Mononuclear cell (primary cell): Measurements from ENCODE around the gene KCNQ2. TPM values are rescaled to one million over a fixed set of nuclear protein-coding genes. Genes with fewer than 3 reads are reported as not detected.

Experiments used
- H3K27me3 ChIP-seq: 2 replicates; pipeline ENCODE4 v1.6.0; 2011; ENCODE audit warnings: low read length, control low read depth; ENCODE audit not compliant: insufficient read depth
- H3K4me1 ChIP-seq: 2 replicates; pipeline ENCODE4 v1.5.1; 2011; ENCODE audit warnings: mild to moderate bottlenecking, low read length, control low read depth; ENCODE audit not compliant: insufficient read depth
- H3K4me3 ChIP-seq: 2 replicates; pipeline ENCODE4 v1.5.1; 2011; ENCODE audit warnings: mild to moderate bottlenecking, low read length, moderate library complexity
- H3K9me3 ChIP-seq: 2 replicates; pipeline ENCODE4 v1.5.1; 2011; ENCODE audit warnings: low read depth, mild to moderate bottlenecking, control low read depth, low read length
- total RNA-seq: library from RNA; depleted of rRNA; stranded (reverse); fragments of >200 nt; gene quantifications from one replicate; pipeline ENCODE4 v1.2.3, GENCODE V29; 2012

The KCNQ2 gene
- total RNA-seq, 1 donor: under 0.01 TPM

DNA sequence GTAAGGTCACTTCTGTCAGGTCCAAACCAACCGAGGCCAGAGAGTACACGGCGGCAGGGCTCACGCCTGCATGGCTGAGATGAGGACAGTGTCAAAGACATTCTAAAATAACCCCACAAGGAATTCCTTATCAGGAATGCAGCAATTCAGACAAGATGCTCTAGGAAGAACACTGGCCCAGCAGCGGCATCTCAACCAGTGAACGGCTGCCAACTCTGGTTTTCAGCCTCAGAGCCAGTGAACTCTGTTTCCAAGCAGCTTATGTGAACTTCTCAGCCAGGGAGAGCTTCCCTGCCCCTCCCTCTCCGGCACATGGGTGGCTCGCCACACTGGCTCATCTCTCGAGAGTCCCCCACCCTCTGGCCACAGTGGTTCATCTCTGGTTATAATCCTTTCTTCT, 36.9 kb downstream of the KCNQ2 start:
- Histone ChIP-seq H3K9me3 (no peaks in the 10 kb centered on the region), H3K4me1 (peaks cover 4% of the 10 kb centered on the region), H3K4me3 (no peak overlapping the region), H3K27me3 (no peaks in the 10 kb centered on the region)

DNA sequence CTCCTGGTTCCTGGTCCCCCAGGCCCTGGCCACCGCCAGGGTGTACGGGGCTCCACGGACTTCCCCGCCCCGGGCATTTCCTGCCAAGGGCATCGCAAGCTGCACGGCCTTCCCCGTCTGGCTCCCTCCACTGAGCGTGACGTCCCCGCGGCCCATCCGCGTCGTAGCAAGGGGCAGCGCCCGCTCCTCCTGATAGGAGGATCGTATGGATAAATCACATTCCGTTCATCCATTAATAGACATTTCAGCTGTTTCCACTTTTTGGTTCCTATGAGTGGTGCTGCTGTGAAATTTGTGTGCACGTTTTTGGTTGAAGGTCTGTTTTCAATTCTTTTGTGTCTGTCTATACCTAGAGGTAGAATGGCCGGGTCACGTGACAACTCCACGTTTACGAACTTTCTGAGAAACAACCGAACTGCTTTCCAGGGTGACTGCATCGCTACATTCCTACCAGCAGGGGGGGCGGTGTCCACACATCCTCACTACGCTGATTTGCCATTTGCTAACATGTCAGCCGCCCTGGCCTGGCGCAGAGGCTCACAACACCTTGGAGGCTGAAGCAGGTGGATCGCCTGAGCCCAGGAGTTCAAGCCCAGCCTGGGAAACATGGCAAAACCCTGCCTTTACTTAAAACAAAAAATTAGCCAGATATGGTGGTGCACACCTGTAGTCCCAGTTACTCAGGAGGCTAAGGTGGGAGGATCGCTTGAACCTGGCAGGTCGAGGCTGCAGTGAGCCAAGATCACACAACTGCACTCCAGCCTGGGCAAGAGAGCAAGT, 37.7 kb downstream of the KCNQ2 start:
- Histone ChIP-seq H3K27me3 (no peaks in the 10 kb centered on the region), H3K9me3 (no peaks in the 10 kb centered on the region), H3K4me3 (no peak overlapping the region), H3K4me1 (peaks cover 4% of the 10 kb centered on the region)

DNA sequence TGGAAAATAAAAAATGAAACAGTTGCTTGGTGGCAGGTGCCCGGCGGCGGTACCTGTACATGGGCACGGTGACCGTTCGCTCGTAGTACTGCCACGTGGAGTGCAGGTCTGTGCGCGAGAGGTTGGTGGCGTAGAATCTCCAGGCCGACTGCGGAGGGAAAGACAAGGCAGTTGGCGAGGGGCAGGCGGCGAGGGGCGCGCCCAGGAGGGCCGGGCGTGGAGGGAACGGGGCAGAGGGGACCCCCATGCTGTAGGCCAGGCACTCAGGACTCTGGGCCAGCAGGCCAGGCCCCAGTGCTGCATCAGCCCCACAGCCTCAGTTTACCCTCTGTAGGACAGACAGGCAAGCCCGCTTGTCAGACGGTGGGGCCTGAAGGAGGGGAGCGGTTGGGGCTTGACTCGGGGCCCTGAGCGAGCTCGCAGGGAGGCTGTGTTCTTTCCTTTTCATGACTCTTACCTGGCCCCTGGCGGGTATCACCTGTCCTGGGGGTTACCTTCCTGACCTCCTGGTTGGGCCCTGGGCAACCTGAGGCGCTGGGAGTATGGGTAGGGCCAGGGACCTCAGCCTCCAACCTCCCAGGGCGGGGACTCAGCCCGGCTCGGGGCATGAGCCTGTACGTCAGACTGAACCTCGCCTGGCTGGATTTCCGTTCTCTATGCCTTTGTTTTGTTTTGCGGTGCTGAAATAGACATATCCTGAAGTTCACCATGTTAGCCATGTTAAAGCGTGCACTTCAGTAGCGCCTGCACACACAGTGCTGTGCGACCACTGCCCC, 38.5 kb downstream of the KCNQ2 start:
- no peaks in the 10 kb centered on the region for H3K9me3 ChIP-seq
- H3K4me3 ChIP-seq: no peak overlapping the region
- H3K4me1 ChIP-seq: peaks cover 4% of the 10 kb centered on the region
- no peaks in the 10 kb centered on the region for H3K27me3 ChIP-seq

DNA sequence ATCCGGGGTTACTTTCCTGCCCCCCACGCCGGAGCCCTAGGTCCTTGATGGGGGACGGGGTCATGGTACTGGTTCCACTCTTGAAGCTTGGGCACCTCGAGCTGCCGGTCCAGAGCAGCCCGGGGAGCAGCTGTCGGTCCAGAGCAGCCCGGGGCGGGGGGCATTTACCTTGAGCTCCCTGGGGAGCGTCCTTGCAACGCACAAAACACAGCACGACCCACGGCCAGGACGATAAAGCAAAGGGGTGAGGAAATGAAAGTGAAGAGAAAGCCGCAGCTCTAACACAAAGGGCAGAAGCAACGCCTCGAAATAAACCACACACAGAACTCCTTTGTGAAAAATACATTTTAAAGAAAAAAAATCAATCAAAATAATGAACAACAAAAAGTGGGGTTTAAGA, 39.1 kb downstream of the KCNQ2 start:
- peaks cover 4% of the 10 kb centered on the region for H3K4me1 ChIP-seq
- no peak overlapping the region for H3K4me3 ChIP-seq
- H3K9me3 ChIP-seq: no peaks in the 10 kb centered on the region
- H3K27me3 ChIP-seq: no peaks in the 10 kb centered on the region

DNA sequence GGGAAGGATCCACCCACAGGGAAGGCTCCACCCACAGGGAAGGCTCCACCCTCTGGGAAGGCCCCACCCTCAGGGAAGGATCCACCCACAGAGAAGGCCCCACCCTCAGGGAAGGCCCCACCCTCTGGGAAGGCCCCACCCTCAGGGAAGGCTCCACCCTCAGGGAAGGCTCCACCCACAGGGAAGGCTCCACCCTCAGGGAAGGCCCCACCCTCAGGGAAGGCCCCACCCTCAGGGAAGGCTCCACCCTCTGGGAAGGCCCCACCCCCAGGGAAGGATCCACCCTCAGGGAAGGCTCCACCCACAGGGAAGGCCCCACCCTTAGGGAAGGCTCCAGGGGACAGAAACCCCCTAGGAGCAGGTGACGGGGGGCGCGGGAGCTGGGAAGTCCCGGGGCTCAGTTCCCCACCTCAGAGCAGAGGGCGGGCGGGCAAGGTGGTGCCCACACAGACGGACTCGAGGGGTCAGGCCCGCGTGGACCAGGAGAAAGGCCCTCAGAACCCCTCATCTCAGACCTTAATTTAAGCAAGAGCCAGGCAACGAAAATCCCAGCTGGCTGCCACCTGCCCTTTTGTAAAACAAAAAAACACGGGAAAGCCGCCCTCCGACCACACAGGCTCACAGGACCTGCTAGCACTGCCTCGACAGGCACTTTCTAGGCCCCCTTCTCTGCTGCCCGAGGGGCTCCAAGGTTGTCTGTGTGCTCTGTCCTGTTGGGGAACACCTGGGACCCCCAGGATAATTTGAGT, 39.7 kb downstream of the KCNQ2 start:
- no peaks in the 10 kb centered on the region for H3K9me3 ChIP-seq
- H3K4me1 ChIP-seq: peaks cover 4% of the 10 kb centered on the region
- no peaks in the 10 kb centered on the region for H3K27me3 ChIP-seq
- no peak overlapping the region for H3K4me3 ChIP-seq

DNA sequence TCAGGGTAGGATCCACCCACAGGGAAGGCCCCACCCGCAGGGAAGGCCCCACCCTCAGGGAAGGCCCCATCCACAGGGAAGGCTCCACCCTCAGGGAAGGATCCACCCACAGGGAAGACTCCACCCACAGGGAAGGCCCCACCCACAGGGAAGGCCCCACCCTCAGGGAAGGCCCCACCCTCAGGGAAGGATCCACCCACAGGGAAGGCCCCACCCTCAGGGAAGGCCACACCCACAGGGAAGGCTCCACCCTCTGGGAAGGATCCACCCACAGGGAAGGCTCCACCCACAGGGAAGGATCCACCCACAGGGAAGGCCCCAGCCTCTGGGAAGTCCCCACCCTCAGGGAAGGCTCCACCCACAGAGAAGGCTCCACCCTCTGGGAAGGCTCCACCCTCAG, 40.5 kb downstream of the KCNQ2 start:
- no peak overlapping the region for H3K4me3 ChIP-seq

DNA sequence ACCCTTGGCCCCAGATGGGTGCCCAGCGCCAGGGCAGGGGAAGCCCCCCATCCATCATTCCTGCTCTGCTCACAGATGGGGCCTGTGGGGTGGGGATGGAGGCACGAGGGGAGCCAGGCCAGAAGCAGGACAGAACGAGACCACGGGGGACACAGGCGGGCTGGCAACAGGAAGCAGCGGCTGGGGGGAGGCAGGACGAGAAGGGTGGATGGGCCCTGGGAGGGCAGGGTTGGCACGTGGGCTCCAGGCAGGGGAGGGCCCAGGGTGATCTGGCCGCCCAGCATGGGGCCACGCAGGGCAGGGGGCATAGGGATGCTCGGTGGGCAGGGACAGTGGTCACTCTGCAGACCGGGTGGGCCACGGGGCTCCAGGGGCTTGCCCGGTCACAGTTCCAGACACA, 41.6 kb downstream of the KCNQ2 start:
- Histone ChIP-seq H3K4me1 (peaks cover 4% of the 10 kb centered on the region), H3K9me3 (no peaks in the 10 kb centered on the region), H3K27me3 (no peaks in the 10 kb centered on the region), H3K4me3 (no peak overlapping the region)

More for the DNA sequence above, 40.5 kb downstream of the KCNQ2 start:
- peaks cover 4% of the 10 kb centered on the region for H3K4me1 ChIP-seq
- H3K9me3 ChIP-seq: no peaks in the 10 kb centered on the region
- no peaks in the 10 kb centered on the region for H3K27me3 ChIP-seq

DNA sequence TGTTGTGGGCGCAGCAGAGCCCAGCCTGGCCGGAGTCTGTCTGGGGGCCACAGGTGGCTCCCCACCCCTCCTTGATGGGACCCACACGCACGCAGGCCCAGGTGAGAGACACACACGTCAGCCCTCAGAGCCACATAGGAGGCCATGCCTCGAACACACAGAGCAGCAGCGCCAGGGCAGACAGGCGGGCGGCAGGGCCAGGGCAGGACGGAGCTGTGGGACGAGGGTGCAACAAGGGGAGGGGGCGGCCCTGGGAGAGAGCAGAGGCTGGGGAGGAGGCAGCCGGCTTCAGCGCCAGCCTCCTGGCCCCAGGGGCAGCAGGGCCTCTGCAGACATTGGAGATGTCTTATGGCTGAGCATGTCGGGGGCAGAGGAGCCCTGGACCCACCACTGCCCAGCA, 42.5 kb downstream of the KCNQ2 start:
- Histone ChIP-seq H3K4me3 (no peak overlapping the region), H3K9me3 (no peaks in the 10 kb centered on the region), H3K4me1 (peaks cover 4% of the 10 kb centered on the region), H3K27me3 (no peaks in the 10 kb centered on the region)

DNA sequence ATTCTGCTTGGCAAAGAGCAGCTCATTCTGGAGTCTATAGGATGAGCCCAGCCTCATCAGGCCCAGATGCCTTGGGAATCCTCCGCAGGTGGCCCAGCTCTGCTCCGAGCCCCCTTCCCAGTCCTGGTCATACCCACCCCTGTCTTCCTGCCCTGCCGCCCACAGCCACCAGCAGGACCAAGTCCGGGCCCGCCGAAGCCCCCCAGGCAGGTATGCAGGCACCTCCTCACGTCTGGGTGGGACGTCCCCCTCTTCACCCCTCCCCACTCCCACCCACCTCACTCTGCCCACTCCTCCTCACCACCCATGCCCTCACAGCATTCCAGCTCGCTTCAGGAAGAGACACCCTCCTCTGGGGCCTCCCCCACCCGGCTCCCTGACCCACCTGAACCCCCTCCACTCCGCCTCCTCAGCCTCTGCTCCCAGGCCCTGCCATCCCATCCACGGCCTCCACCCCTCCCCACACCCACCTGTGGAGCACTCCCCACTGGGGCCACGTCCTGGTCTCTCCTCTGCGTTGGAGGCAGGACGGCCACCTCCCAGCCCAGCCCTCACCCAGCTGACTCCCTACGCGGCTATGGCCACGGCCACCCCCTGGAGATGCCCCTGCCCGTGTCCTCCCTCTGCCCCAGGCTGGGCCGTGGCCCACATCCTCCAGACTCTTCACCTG, 43.4 kb downstream of the KCNQ2 start:
- Histone ChIP-seq H3K4me3 (no peak overlapping the region), H3K4me1 (no peaks in the 10 kb centered on the region), H3K27me3 (no peaks in the 10 kb centered on the region), H3K9me3 (no peaks in the 10 kb centered on the region)

DNA sequence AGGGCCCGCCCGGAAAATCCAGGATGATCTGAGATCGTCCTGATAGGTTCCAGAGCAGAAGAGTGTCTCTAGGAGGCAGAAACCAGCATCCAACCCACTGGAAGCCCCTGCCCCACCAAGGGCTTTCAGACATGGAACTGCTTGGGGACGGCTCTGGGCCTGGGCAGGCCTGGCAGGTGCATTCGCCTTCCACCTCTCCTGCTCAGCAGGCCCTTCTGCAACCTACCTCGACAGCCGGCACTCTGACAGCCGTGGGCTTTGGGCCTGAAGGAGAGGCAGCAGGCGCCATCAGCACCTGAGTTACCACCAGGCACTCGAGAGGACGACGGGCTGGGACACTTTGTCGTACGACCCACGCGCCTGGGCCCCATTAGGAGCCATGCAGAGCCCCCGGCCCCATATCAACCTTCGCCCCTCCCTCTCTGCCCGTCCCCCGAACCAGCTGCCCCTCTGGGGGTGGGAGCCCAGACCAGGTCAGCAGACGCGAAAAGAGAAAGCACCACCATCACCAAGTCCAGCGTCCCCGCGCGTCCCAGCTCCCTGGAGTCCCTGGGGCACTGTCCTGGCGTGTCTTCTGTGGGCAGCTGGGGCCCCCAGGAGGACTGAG, 44.6 kb downstream of the KCNQ2 start:
- Histone ChIP-seq H3K27me3 (no peaks in the 10 kb centered on the region), H3K9me3 (no peaks in the 10 kb centered on the region), H3K4me3 (no peak overlapping the region), H3K4me1 (no peaks in the 10 kb centered on the region)

DNA sequence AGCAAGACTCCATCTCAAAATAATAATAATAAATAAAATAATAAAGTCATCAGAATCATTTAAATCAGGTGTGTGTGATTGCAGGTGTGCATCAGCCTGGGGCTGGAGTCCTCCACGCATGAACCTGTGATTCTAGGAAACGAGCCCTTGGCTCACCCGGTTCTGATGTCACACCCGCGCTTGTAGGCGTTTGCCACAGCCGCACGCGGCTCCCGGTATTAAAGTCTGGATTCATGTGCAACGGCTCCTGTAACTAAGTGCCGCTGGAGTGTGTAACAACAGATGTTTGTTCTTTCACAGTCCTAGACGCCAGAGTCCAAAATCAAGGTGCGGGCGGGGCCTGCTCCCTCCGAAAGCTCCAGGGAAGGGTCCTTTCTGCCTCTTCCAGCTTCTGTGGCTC, 45.2 kb downstream of the KCNQ2 start:
- H3K4me3 ChIP-seq: no peak overlapping the region
- no peaks in the 10 kb centered on the region for H3K4me1 ChIP-seq
- no peaks in the 10 kb centered on the region for H3K27me3 ChIP-seq
- H3K9me3 ChIP-seq: no peaks in the 10 kb centered on the region

DNA sequence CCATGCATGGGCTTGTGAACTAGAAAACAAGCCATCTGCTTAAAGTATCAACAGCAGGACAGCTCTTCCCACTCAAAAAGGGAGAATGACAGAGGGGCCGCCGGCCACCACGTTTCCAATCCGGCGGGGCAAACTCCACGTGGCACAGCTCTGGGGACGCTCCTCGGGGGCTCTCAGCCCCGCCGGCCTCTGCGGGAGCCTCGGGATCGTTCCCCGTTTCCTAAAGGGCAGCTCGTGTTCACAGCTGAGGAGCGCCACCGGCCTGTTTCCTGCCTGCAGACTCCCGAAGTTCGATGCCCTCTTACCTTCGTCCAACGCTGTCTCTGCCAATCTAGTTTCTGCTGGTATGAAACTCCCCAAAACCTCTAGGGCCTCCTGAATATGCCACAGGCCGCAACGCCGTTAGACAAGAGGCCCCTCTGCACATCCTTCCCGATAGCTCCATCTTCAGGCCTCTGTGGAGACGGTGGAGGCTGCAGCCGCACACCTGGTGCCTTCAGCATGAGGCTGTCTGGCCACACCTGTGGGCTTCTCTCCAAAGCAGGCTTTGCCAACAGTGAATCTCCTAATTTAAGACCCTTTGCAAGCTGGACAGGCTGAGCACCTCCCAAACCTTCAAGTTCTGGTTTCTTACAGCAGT, 46.5 kb downstream of the KCNQ2 start:
- H3K4me1 ChIP-seq: no peaks in the 10 kb centered on the region
- H3K9me3 ChIP-seq: no peaks in the 10 kb centered on the region
- H3K4me3 ChIP-seq: no peak overlapping the region
- H3K27me3 ChIP-seq: no peaks in the 10 kb centered on the region

DNA sequence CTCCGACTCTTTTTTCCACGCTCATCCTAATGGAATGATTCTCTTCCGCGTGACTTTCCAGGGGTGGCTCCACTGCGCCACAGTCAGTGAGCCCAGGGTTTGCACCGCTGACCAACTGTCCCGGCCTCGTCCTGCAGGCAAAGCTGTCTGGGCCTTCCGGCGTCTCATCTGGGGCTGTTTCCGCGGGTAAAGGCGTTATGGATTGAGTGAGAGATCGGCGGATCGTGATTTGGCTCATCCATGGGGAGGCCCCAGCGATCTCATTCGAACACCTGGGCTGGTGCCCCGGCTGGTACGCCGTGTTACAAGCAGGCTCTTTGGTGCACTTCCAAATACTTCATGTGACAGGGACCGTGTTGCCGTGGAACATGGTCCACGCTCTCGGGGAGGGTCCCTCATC, 47.8 kb downstream of the KCNQ2 start:
- no peaks in the 10 kb centered on the region for H3K9me3 ChIP-seq
- no peak overlapping the region for H3K4me3 ChIP-seq
- no peaks in the 10 kb centered on the region for H3K27me3 ChIP-seq
- no peaks in the 10 kb centered on the region for H3K4me1 ChIP-seq

DNA sequence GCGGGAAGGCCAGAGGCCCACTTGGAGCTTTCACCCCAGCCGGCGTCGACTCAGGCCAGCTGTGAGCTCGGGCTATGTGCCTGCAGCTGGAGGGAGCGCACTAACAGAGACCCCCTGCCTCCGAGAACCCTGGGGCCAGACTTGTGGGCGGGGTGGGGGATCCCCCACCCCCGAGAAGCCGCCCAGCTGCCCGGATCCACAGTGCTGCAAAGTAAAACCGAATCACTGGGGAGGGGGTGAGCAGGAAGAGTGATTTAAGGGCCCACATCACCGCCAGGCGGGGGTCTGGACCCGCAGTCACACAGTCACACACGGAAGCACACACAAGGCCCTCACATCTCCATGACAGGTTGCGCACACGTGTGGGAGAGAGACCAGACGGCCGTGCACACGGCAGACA, 48.7 kb downstream of the KCNQ2 start:
- no peaks in the 10 kb centered on the region for H3K4me1 ChIP-seq
- no peaks in the 10 kb centered on the region for H3K9me3 ChIP-seq
- H3K4me3 ChIP-seq: no peak overlapping the region
- no peaks in the 10 kb centered on the region for H3K27me3 ChIP-seq
